HG03280 (cell line): ENCODE measurements around the gene ERBIN.
"Not testable (repeated sequence)": the region's sequence is repeated elsewhere in the genome, so short reads cannot be mapped to it uniquely, and the experiment has no call there.

Experiments
- ATAC-seq: cut with Tn5 transposase; IDR thresholded peaks from one replicate; pipeline ENCODE4 v1.9.1; 2021; ENCODE audit warnings: mild to moderate bottlenecking, moderate library complexity; ENCODE audit not compliant: unreplicated experiment

The ERBIN gene

GRCh38 chr5:65926276-65926783 is at the start of gene ERBIN:
Gene ERBIN (plus strand): TSS chr5:65926575. CDS start chr5:65992719, 66,144 bp downstream.
- peak; percentile 36 for ATAC-seq

- no peak for ATAC-seq
Observed at GRCh38 chr5:65876970-65877369, 49.4 kb upstream of the ERBIN start.

GRCh38 chr5:65879668-65880256 is 46.6 kb upstream of the ERBIN start:
- ATAC-seq: not testable (repeated sequence)

- ATAC-seq: no peak
Observed at GRCh38 chr5:65880496-65881072, 45.8 kb upstream of the ERBIN start.

GRCh38 chr5:65882278-65882677 is 44.1 kb upstream of the ERBIN start:
- no peak for ATAC-seq

GRCh38 chr5:65883461-65883860 is 42.9 kb upstream of the ERBIN start:
- no peak for ATAC-seq

- ATAC-seq: no peak
Observed at GRCh38 chr5:65886387-65886786, 40.0 kb upstream of the ERBIN start.

GRCh38 chr5:65892024-65892423 is 34.4 kb upstream of the ERBIN start:
- ATAC-seq: not testable (repeated sequence)

GRCh38 chr5:65892801-65893200 is 33.6 kb upstream of the ERBIN start:
- ATAC-seq: no peak

GRCh38 chr5:65893749-65894430 is 32.5 kb upstream of the ERBIN start:
- no peak for ATAC-seq

- no peak for ATAC-seq
Observed at GRCh38 chr5:65895891-65896290, 30.5 kb upstream of the ERBIN start.

- no peak for ATAC-seq
Observed at GRCh38 chr5:65900746-65901145, 25.6 kb upstream of the ERBIN start.

- ATAC-seq: no peak
Observed at GRCh38 chr5:65902104-65902503, 24.3 kb upstream of the ERBIN start.

GRCh38 chr5:65903581-65903980 is 22.8 kb upstream of the ERBIN start:
- no peak for ATAC-seq

GRCh38 chr5:65906256-65906655 is 20.1 kb upstream of the ERBIN start:
- no peak for ATAC-seq

GRCh38 chr5:65907135-65907534 is 19.2 kb upstream of the ERBIN start:
- ATAC-seq: no peak

GRCh38 chr5:65910711-65911110 is 15.7 kb upstream of the ERBIN start:
- ATAC-seq: no peak

- no peak for ATAC-seq
Observed at GRCh38 chr5:65912311-65912710, 14.1 kb upstream of the ERBIN start.

GRCh38 chr5:65913519-65913918 is 12.9 kb upstream of the ERBIN start:
- no peak for ATAC-seq

- no peak for ATAC-seq
Observed at GRCh38 chr5:65914641-65915196, 11.7 kb upstream of the ERBIN start.

GRCh38 chr5:65915661-65916060 is 10.7 kb upstream of the ERBIN start:
- not testable (repeated sequence) for ATAC-seq

- ATAC-seq: no peak
Observed at GRCh38 chr5:65916066-65916465, 10.3 kb upstream of the ERBIN start.
